Measurements from ENCODE around the gene RHBDD1.
"Not testable (repeated sequence)": the region's sequence is repeated elsewhere in the genome, so short reads cannot be mapped to it uniquely, and the experiment has no call there.

Gene RHBDD1

DNA sequence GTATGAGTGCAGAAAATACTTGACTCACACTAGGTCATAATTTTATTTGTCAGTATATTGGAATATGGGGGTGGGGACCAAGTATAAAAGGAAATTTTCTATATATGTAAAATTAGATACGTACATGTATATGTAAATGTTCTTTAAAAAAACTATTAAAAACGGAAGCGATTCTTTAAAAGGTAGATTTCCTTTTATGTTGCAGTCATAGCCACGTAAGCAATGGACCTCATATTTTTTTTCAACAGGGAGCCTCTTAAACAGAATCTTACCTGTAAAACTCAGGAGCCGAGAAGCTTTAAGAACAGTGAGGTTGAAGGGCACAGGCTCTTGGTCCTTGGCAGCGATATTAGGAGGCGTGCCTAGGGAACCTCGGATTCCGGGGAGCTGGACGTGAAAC lies 3.3 kb downstream of the RHBDD1 start:
- H3K9me3 Mint-ChIP-seq = no peaks in the 10 kb centered on the region
- DNase-seq (no peak), ATAC-seq (replicated peaks) (no peak)
- H3K36me3 Mint-ChIP-seq (ENCODE audit: insufficient read depth) = peaks cover 28% of the 10 kb centered on the region
- H3K4me1 Mint-ChIP-seq (ENCODE audit: low read depth in 2 of 2) = peaks cover 34 to 55% of the 10 kb centered on the region in 2 donors
- peak overlapping the region; percentile 40 to 44 for H3K4me3 Mint-ChIP-seq
- peak overlapping the region; percentile 99 for H3K27ac Mint-ChIP-seq
- H3K27me3 Mint-ChIP-seq = no peaks in the 10 kb centered on the region

- ATAC-seq (replicated peaks) = no peak
- H3K4me1 Mint-ChIP-seq (ENCODE audit: low read depth in 2 of 2) = peaks cover 33 to 55% of the 10 kb centered on the region in 2 donors
- no peak overlapping the region for H3K27ac Mint-ChIP-seq
- no peaks in the 10 kb centered on the region for H3K27me3 Mint-ChIP-seq
- no peak for DNase-seq
- H3K4me3 Mint-ChIP-seq = peak overlapping the region in 1 of 2 donors; percentile 44
- no peaks in the 10 kb centered on the region for H3K9me3 Mint-ChIP-seq
- H3K36me3 Mint-ChIP-seq (ENCODE audit: insufficient read depth) = peaks cover 28% of the 10 kb centered on the region
Measured at GRCh38 chr2:226839951-226840350, 4.1 kb downstream of the RHBDD1 start.

DNA sequence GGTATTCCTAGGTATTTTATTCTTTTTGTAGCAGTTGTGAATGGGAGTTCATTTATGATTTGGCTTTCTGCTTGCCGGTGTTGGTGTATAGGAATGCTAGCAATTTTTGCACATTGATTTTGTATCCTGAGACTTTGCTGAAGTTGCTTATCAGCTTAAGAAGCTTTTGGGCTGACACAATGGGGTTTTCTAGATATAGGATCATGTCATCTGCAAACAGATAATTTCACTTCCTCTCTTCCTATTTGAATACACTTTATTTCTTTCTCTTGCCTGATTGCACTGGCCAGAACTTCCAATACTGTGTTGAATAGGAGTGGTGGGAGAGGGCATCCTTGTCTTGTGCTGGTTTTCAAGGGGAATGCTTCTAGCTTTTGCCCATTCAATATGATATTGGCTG lies 7.1 kb downstream of the RHBDD1 start:
- H3K9me3 Mint-ChIP-seq; ATAC-seq (replicated peaks); DNase-seq; H3K4me3 Mint-ChIP-seq; H3K27ac Mint-ChIP-seq; H3K27me3 Mint-ChIP-seq; H3K36me3 Mint-ChIP-seq (ENCODE audit: insufficient read depth): not testable (repeated sequence)
- peaks cover 18 to 31% of the 10 kb centered on the region in 2 donors for H3K4me1 Mint-ChIP-seq (ENCODE audit: low read depth in 2 of 2)

DNA sequence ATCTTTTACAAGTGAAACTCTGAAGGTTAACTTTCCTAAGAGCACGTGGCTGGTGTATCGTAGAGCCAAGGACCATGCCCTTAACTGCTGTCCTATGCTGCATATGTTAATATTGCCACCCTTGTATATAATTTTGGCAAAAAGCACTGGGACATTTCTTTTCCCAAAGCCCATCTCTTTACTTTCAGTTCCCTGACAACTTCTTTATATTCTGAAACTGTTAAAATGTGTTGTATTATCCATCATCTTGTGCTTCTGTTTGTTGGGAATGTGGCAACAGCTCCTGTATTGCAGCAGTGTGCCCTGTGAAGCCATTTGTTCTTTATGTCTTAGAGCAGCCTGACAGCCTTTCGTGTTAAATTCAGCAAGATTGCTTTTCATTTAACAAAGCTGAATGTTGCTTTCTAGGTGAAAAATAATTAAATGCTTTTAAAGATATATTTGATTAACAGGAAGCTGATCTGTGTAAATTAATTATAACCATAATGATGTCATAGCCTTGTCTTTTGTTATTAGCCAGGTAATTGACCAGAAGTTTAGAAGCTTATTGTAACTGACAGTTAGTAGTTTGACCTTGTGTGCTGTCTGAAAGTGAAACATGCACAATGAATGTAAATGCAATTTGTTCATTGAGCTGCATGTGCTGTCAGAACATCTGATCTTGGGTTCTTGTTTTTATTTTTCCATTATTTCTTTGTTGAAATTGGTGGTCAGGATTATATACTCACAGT lies 9.7 kb downstream of the RHBDD1 start:
- no peak overlapping the region for H3K4me3 Mint-ChIP-seq
- H3K4me1 Mint-ChIP-seq (ENCODE audit: low read depth in 2 of 2) = peaks cover 13 to 15% of the 10 kb centered on the region in 2 donors
- H3K9me3 Mint-ChIP-seq = no peaks in the 10 kb centered on the region
- no peaks in the 10 kb centered on the region for H3K27me3 Mint-ChIP-seq
- H3K27ac Mint-ChIP-seq = no peak overlapping the region
- peaks cover 3% of the 10 kb centered on the region for H3K36me3 Mint-ChIP-seq (ENCODE audit: insufficient read depth)
- DNase-seq (no peak), ATAC-seq (replicated peaks) (no peak)

- no peak for ATAC-seq (replicated peaks)
- DNase-seq = no peak
- Mint-ChIP-seq H3K4me3 (no peak overlapping the region), H3K4me1 (ENCODE audit: low read depth in 2 of 2) (peaks cover 9% of the 10 kb centered on the region in 2 donors), H3K9me3 (no peaks in the 10 kb centered on the region), H3K27ac (no peak overlapping the region), H3K27me3 (no peaks in the 10 kb centered on the region), H3K36me3 (ENCODE audit: insufficient read depth) (no peaks in the 10 kb centered on the region)
Measured at GRCh38 chr2:226847090-226847489, 11.2 kb downstream of the RHBDD1 start.

- peaks cover 9% of the 10 kb centered on the region in 2 donors for H3K4me1 Mint-ChIP-seq (ENCODE audit: low read depth in 2 of 2)
- DNase-seq = no peak
- H3K36me3 Mint-ChIP-seq (ENCODE audit: insufficient read depth) = no peaks in the 10 kb centered on the region
- H3K27me3 Mint-ChIP-seq = no peaks in the 10 kb centered on the region
- no peak overlapping the region for H3K4me3 Mint-ChIP-seq
- H3K27ac Mint-ChIP-seq = no peak overlapping the region
- no peak for ATAC-seq (replicated peaks)
- no peaks in the 10 kb centered on the region for H3K9me3 Mint-ChIP-seq
Measured at GRCh38 chr2:226847511-226847910, 11.7 kb downstream of the RHBDD1 start.

- no peak for ATAC-seq (replicated peaks)
- Mint-ChIP-seq H3K36me3 (ENCODE audit: insufficient read depth) (no peaks in the 10 kb centered on the region), H3K27me3 (no peaks in the 10 kb centered on the region), H3K4me3 (no peak overlapping the region), H3K4me1 (ENCODE audit: low read depth in 2 of 2) (peaks cover 0 to 1% of the 10 kb centered on the region in 2 donors), H3K27ac (no peak overlapping the region), H3K9me3 (no peaks in the 10 kb centered on the region)
- DNase-seq = no peak
Measured at GRCh38 chr2:226849349-226849748, 13.5 kb downstream of the RHBDD1 start.

DNA sequence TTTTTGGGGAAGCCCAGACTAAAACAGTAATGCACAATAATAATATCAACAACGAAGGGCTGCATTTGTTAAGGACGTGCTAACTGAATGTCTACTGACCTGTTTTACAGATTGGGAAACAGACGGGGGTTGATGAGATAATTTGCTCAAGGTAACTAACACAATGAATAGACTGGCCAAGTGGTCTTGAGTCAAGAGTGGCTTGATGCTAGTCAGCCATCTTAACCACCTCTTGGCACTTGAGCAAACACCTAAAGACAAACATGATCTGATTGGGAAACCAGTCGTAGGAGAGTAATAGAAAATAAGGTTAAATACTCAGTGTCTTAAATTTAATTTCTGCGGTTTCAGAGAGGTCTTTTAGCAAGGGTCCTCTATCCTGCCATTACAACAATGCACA lies 14.2 kb downstream of the RHBDD1 start:
- no peaks in the 10 kb centered on the region for H3K9me3 Mint-ChIP-seq
- DNase-seq (no peak), ATAC-seq (replicated peaks) (no peak)
- H3K27ac Mint-ChIP-seq = no peak overlapping the region
- no peak overlapping the region for H3K4me3 Mint-ChIP-seq
- no peaks in the 10 kb centered on the region for H3K27me3 Mint-ChIP-seq
- H3K4me1 Mint-ChIP-seq (ENCODE audit: low read depth in 2 of 2) = peaks cover 0 to 1% of the 10 kb centered on the region in 2 donors
- no peaks in the 10 kb centered on the region for H3K36me3 Mint-ChIP-seq (ENCODE audit: insufficient read depth)

- no peak for DNase-seq
Measured at GRCh38 chr2:226855787-226856186, 19.9 kb downstream of the RHBDD1 start.

DNA sequence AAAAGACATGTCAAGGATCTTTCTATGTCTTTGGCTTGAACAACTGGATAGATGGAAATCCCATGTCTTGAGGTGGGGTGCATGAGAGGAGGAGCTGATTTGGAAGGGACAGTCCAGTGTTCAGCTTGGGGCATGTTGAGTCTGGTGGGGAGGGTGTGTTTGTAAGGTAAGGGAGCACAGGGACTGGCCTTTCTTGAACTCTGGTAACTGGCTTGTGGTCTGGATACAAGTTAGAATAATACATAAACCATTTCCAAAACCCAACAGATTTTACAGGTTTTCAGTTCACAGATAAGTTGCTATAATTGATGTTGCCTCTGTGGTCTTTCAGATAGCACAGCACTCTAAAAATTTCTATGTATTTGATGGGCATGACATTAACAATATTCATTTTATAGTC lies 24.2 kb downstream of the RHBDD1 start:
- Mint-ChIP-seq H3K27ac (no peak overlapping the region), H3K4me3 (no peak overlapping the region)

More at GRCh38 chr2:226855787-226856186, 19.9 kb downstream of the RHBDD1 start:
- Mint-ChIP-seq H3K4me3 (no peak overlapping the region), H3K4me1 (ENCODE audit: low read depth in 2 of 2) (peaks cover 6 to 10% of the 10 kb centered on the region in 2 donors), H3K27ac (no peak overlapping the region), H3K9me3 (no peaks in the 10 kb centered on the region), H3K36me3 (ENCODE audit: insufficient read depth) (no peaks in the 10 kb centered on the region), H3K27me3 (no peaks in the 10 kb centered on the region)
- ATAC-seq (replicated peaks) = no peak

DNA sequence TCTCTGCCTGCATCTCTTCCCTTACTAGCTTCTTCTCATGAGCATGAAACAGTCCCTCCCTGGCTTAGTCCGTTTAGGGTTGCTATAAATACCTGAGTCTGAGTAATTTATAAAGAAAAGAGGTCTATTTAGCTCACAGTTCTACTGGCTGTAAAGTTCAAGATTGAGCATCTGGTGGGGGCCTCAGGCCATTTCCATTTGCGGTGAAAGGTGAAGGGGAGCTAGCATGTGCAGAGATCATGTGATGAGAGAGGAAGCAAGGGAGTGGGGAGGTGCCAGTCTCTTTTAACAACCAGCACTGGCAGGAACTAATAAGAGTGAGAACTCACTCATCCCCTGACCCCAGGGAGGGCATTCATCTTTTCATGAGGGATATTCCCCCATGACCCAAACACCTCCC lies 26.8 kb downstream of the RHBDD1 start:
- Mint-ChIP-seq H3K36me3 (ENCODE audit: insufficient read depth) (peaks cover 7% of the 10 kb centered on the region), H3K27ac (peak overlapping the region in 1 of 2 donors; percentile 4), H3K4me1 (ENCODE audit: low read depth in 2 of 2) (peaks cover 13 to 27% of the 10 kb centered on the region in 2 donors), H3K27me3 (no peaks in the 10 kb centered on the region), H3K9me3 (no peaks in the 10 kb centered on the region), H3K4me3 (no peak overlapping the region)
- DNase-seq (no peak), ATAC-seq (replicated peaks) (no peak)

More for the DNA sequence above, 24.2 kb downstream of the RHBDD1 start:
- Mint-ChIP-seq H3K27me3 (no peaks in the 10 kb centered on the region), H3K4me1 (ENCODE audit: low read depth in 2 of 2) (peaks cover 13 to 24% of the 10 kb centered on the region in 2 donors), H3K9me3 (no peaks in the 10 kb centered on the region), H3K36me3 (ENCODE audit: insufficient read depth) (no peaks in the 10 kb centered on the region)
- DNase-seq (no peak), ATAC-seq (replicated peaks) (no peak)

DNA sequence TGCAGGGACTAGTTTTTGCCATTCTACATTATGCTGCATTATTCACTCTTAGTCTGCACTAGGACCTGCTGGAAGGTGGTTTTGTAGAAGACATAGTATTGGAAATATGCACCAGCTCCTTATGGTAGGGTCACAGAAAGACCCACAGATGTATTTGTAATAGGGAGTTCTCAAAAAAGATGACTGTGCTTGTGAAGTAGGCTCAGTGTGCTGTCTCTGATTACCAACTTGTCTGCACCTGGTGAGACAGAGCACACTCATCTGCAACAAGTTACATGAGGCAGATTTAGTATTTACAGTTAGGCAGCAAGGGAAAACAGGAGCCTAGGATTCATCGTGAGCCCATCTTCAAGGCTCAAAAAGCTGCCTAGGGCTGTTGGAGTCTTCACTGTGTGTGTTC lies 29.4 kb downstream of the RHBDD1 start:
- Mint-ChIP-seq H3K36me3 (ENCODE audit: insufficient read depth) (peaks cover 19% of the 10 kb centered on the region), H3K4me3 (no peak overlapping the region), H3K27me3 (no peaks in the 10 kb centered on the region), H3K27ac (no peak overlapping the region), H3K9me3 (no peaks in the 10 kb centered on the region), H3K4me1 (ENCODE audit: low read depth in 2 of 2) (peaks cover 9 to 24% of the 10 kb centered on the region in 2 donors)
- DNase-seq = no peak
- ATAC-seq (replicated peaks) = no peak

DNA sequence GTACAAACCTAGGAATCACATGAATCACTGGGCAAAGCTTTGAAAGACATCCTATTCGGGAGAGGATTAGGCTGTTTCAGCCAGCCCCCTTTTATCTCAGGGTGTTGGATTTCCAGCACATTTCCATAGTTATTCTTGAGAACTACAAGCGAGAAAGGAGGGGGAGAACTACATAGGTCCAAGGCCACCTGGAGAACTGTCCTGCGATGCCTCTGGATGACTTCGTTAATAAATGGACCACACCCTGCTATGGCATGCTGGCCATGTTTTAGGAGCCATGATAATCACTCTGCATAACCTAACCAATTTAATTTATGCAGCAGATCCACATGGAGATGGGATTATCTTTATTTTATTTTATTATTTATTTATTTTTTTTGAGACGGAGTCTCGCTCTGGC lies 29.9 kb downstream of the RHBDD1 start:
- ATAC-seq (replicated peaks) (no peak), DNase-seq (no peak)
- Mint-ChIP-seq H3K9me3 (no peaks in the 10 kb centered on the region), H3K27me3 (no peaks in the 10 kb centered on the region), H3K27ac (no peak overlapping the region), H3K4me1 (ENCODE audit: low read depth in 2 of 2) (peaks cover 9 to 23% of the 10 kb centered on the region in 2 donors), H3K36me3 (ENCODE audit: insufficient read depth) (peaks cover 19% of the 10 kb centered on the region), H3K4me3 (no peak overlapping the region)

DNA sequence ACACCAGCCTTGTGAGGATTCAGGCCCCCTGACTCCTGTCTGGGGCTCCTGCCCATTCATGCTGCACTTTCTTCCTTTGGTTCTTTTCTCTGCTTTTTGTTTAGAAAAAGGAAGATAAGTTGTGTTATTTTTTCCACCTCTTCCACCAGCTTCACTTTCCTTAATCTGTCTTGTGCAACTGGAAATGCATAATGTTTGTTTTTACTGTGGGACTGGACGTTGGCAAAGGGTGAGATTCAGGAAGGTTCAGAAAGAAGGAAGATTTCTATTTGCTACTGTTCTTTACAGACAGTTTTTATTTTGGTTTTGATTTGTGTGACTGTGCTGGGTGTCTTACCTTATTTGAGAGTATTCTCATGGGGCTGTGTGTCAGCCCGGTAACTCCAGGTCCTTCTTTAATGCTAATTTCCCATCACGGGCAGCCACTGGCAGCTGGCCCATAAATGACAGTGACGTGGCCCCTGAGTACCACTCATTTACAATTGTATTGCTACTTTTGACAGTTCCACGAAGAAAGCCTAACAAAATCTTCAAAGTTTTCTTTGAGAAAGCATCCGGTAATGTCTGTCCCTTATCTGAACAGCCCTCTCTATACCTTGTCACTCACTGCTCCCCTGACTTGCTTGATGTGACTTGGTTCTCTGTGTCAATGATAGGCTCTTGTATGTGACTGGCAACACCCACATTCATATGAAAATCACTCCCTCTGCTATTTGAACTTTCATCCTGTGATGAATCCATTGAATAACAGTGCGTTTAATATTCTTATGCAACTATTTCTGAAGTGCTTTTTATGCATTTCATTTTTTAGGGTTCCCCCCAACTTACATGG lies 32.7 kb downstream of the RHBDD1 start:
- H3K9me3 Mint-ChIP-seq = no peaks in the 10 kb centered on the region
- peak overlapping the region in 1 of 2 donors; percentile 36 for H3K27ac Mint-ChIP-seq
- peaks cover 6 to 12% of the 10 kb centered on the region in 2 donors for H3K4me1 Mint-ChIP-seq (ENCODE audit: low read depth in 2 of 2)
- H3K4me3 Mint-ChIP-seq = no peak overlapping the region
- H3K27me3 Mint-ChIP-seq = no peaks in the 10 kb centered on the region
- DNase-seq (no peak), ATAC-seq (replicated peaks) (no peak)
- H3K36me3 Mint-ChIP-seq (ENCODE audit: insufficient read depth) = peaks cover 19% of the 10 kb centered on the region

All from effector memory CD8-positive, alpha-beta T cell (primary cell).